Measurements from ENCODE around the gene CELF2.

CELF2 gene

GRCh38 chr10:11215471-11215870, 197.8 kb downstream of the CELF2 start:
- Mint-ChIP-seq H3K27me3 (no peaks in the 10 kb centered on the region), H3K36me3 (ENCODE audit: insufficient read depth) (peaks cover 98% of the 10 kb centered on the region), H3K4me1 (ENCODE audit: low read depth in 2 of 2) (peaks cover 79 to 90% of the 10 kb centered on the region in 2 donors), H3K9me3 (no peaks in the 10 kb centered on the region), H3K27ac (peak overlapping the region; percentile 56 to 95), H3K4me3 (peak overlapping the region; percentile 32 to 38)
- ATAC-seq (replicated peaks) (no peak), DNase-seq (no peak)

- Mint-ChIP-seq H3K4me1 (ENCODE audit: low read depth in 2 of 2) (peaks cover 72 to 87% of the 10 kb centered on the region in 2 donors), H3K27ac (peak overlapping the region; percentile 56 to 95), H3K36me3 (ENCODE audit: insufficient read depth) (peaks cover 95% of the 10 kb centered on the region), H3K27me3 (no peaks in the 10 kb centered on the region), H3K4me3 (peak overlapping the region in 1 of 2 donors; percentile 37), H3K9me3 (no peaks in the 10 kb centered on the region)
- no peak for ATAC-seq (replicated peaks)
- DNase-seq: no peak
Measured at GRCh38 chr10:11217521-11217920, 199.8 kb downstream of the CELF2 start.

- peaks cover 95% of the 10 kb centered on the region for H3K36me3 Mint-ChIP-seq (ENCODE audit: insufficient read depth)
- no peaks in the 10 kb centered on the region for H3K27me3 Mint-ChIP-seq
- ATAC-seq (replicated peaks) (peak; percentile 78), DNase-seq (no peak)
- peaks cover 69 to 85% of the 10 kb centered on the region in 2 donors for H3K4me1 Mint-ChIP-seq (ENCODE audit: low read depth in 2 of 2)
- H3K4me3 Mint-ChIP-seq: peak overlapping the region in 1 of 2 donors; percentile 16
- no peaks in the 10 kb centered on the region for H3K9me3 Mint-ChIP-seq
- H3K27ac Mint-ChIP-seq: peak overlapping the region; percentile 56 to 95
Measured at GRCh38 chr10:11218395-11218794, 200.7 kb downstream of the CELF2 start.

GRCh38 chr10:11219431-11219830, 201.8 kb downstream of the CELF2 start:
- no peak for ATAC-seq (replicated peaks)
- no peaks in the 10 kb centered on the region for H3K9me3 Mint-ChIP-seq
- H3K36me3 Mint-ChIP-seq (ENCODE audit: insufficient read depth): peaks cover 95% of the 10 kb centered on the region
- H3K27ac Mint-ChIP-seq: peak overlapping the region; percentile 56 to 95
- no peak for DNase-seq
- H3K27me3 Mint-ChIP-seq: no peaks in the 10 kb centered on the region
- H3K4me1 Mint-ChIP-seq (ENCODE audit: low read depth in 2 of 2): peaks cover 70 to 86% of the 10 kb centered on the region in 2 donors
- peak overlapping the region in 1 of 2 donors; percentile 27 for H3K4me3 Mint-ChIP-seq

GRCh38 chr10:11223081-11223480, 205.4 kb downstream of the CELF2 start:
- Mint-ChIP-seq H3K4me1 (ENCODE audit: low read depth in 2 of 2) (peaks cover 71 to 89% of the 10 kb centered on the region in 2 donors), H3K4me3 (no peak overlapping the region)

GRCh38 chr10:11223507-11224140, 206.0 kb downstream of the CELF2 start:
- Mint-ChIP-seq H3K36me3 (ENCODE audit: insufficient read depth) (peaks cover 95% of the 10 kb centered on the region), H3K4me3 (peak overlapping the region; percentile 38 to 49), H3K27me3 (no peaks in the 10 kb centered on the region), H3K4me1 (ENCODE audit: low read depth in 2 of 2) (peaks cover 72 to 90% of the 10 kb centered on the region in 2 donors), H3K9me3 (no peaks in the 10 kb centered on the region), H3K27ac (peak overlapping the region; percentile 89 to 95)
- DNase-seq (no peak), ATAC-seq (replicated peaks) (no peak)

More at GRCh38 chr10:11223081-11223480, 205.4 kb downstream of the CELF2 start:
- DNase-seq (no peak), ATAC-seq (replicated peaks) (no peak)
- H3K9me3 Mint-ChIP-seq: no peaks in the 10 kb centered on the region
- no peaks in the 10 kb centered on the region for H3K27me3 Mint-ChIP-seq
- peaks cover 95% of the 10 kb centered on the region for H3K36me3 Mint-ChIP-seq (ENCODE audit: insufficient read depth)
- peak overlapping the region; percentile 89 to 95 for H3K27ac Mint-ChIP-seq

- Mint-ChIP-seq H3K27ac (peak overlapping the region; percentile 89 to 95), H3K4me3 (peak overlapping the region; percentile 38 to 49), H3K36me3 (ENCODE audit: insufficient read depth) (peaks cover 95% of the 10 kb centered on the region), H3K27me3 (no peaks in the 10 kb centered on the region), H3K4me1 (ENCODE audit: low read depth in 2 of 2) (peaks cover 74 to 91% of the 10 kb centered on the region in 2 donors), H3K9me3 (no peaks in the 10 kb centered on the region)
- DNase-seq (no peak), ATAC-seq (replicated peaks) (no peak)
Measured at GRCh38 chr10:11224321-11224720, 206.6 kb downstream of the CELF2 start.

- H3K4me3 Mint-ChIP-seq: peak overlapping the region; percentile 74 to 77
- H3K9me3 Mint-ChIP-seq: no peaks in the 10 kb centered on the region
- ATAC-seq (replicated peaks): no peak
- DNase-seq: no peak
- H3K4me1 Mint-ChIP-seq (ENCODE audit: low read depth in 2 of 2): peaks cover 73 to 91% of the 10 kb centered on the region in 2 donors
- H3K27ac Mint-ChIP-seq: peak overlapping the region; percentile 89 to 95
- peaks cover 95% of the 10 kb centered on the region for H3K36me3 Mint-ChIP-seq (ENCODE audit: insufficient read depth)
- H3K27me3 Mint-ChIP-seq: no peaks in the 10 kb centered on the region
Measured at GRCh38 chr10:11224792-11225416, 207.2 kb downstream of the CELF2 start.

GRCh38 chr10:11225935-11226334, 208.3 kb downstream of the CELF2 start:
- H3K4me3 Mint-ChIP-seq: peak overlapping the region; percentile 74 to 77
- no peaks in the 10 kb centered on the region for H3K27me3 Mint-ChIP-seq
- H3K27ac Mint-ChIP-seq: peak overlapping the region; percentile 89 to 95
- H3K36me3 Mint-ChIP-seq (ENCODE audit: insufficient read depth): peaks cover 97% of the 10 kb centered on the region
- H3K9me3 Mint-ChIP-seq: no peaks in the 10 kb centered on the region
- DNase-seq: peak; percentile 55 to 57 (median 56)
- ATAC-seq (replicated peaks): peak; percentile 61
- peaks cover 74 to 91% of the 10 kb centered on the region in 2 donors for H3K4me1 Mint-ChIP-seq (ENCODE audit: low read depth in 2 of 2)

GRCh38 chr10:11227103-11227502, 209.4 kb downstream of the CELF2 start:
- H3K27ac Mint-ChIP-seq: peak overlapping the region; percentile 89 to 95
- H3K27me3 Mint-ChIP-seq: no peaks in the 10 kb centered on the region
- ATAC-seq (replicated peaks) (peak; percentile 53), DNase-seq (peak in 2 of 3 experiments; percentile 38 to 41)
- no peaks in the 10 kb centered on the region for H3K9me3 Mint-ChIP-seq
- peaks cover 76 to 87% of the 10 kb centered on the region in 2 donors for H3K4me1 Mint-ChIP-seq (ENCODE audit: low read depth in 2 of 2)
- H3K4me3 Mint-ChIP-seq: peak overlapping the region; percentile 74 to 77
- peaks cover 98% of the 10 kb centered on the region for H3K36me3 Mint-ChIP-seq (ENCODE audit: insufficient read depth)

- Mint-ChIP-seq H3K9me3 (no peaks in the 10 kb centered on the region), H3K36me3 (ENCODE audit: insufficient read depth) (peaks cover 99% of the 10 kb centered on the region), H3K4me1 (ENCODE audit: low read depth in 2 of 2) (peaks cover 80 to 93% of the 10 kb centered on the region in 2 donors), H3K27ac (peak overlapping the region; percentile 89 to 95), H3K27me3 (no peaks in the 10 kb centered on the region), H3K4me3 (peak overlapping the region; percentile 56 to 65)
- ATAC-seq (replicated peaks) (peak; percentile 9), DNase-seq (no peak)
Measured at GRCh38 chr10:11229893-11230292, 212.2 kb downstream of the CELF2 start.

- H3K27me3 Mint-ChIP-seq: no peaks in the 10 kb centered on the region
- H3K4me1 Mint-ChIP-seq (ENCODE audit: low read depth in 2 of 2): peaks cover 80 to 93% of the 10 kb centered on the region in 2 donors
- no peaks in the 10 kb centered on the region for H3K9me3 Mint-ChIP-seq
- no peak for ATAC-seq (replicated peaks)
- H3K36me3 Mint-ChIP-seq (ENCODE audit: insufficient read depth): peaks cover 99% of the 10 kb centered on the region
- peak overlapping the region; percentile 56 to 65 for H3K4me3 Mint-ChIP-seq
- DNase-seq: no peak
- H3K27ac Mint-ChIP-seq: peak overlapping the region; percentile 89 to 95
Measured at GRCh38 chr10:11230498-11231167, 213.0 kb downstream of the CELF2 start.

GRCh38 chr10:11231285-11231684, 213.6 kb downstream of the CELF2 start:
- peaks cover 79 to 93% of the 10 kb centered on the region in 2 donors for H3K4me1 Mint-ChIP-seq (ENCODE audit: low read depth in 2 of 2)
- H3K27ac Mint-ChIP-seq: peak overlapping the region; percentile 89 to 95
- peaks cover 98% of the 10 kb centered on the region for H3K36me3 Mint-ChIP-seq (ENCODE audit: insufficient read depth)
- no peak for ATAC-seq (replicated peaks)
- H3K9me3 Mint-ChIP-seq: no peaks in the 10 kb centered on the region
- H3K27me3 Mint-ChIP-seq: no peaks in the 10 kb centered on the region
- DNase-seq: no peak
- H3K4me3 Mint-ChIP-seq: peak overlapping the region; percentile 50 to 65
